LNCAP (cell line): ENCODE data around the gene TSSK6.

Source experiments
- TF ChIP-seq, protein P1 (sequence below): fragments of 450-650 bp; IDR thresholded peaks from 2 replicates; pipeline ENCODE4 v1.5.1; 2017; ENCODE audit warnings: mild to moderate bottlenecking

Gene TSSK6

DNA sequence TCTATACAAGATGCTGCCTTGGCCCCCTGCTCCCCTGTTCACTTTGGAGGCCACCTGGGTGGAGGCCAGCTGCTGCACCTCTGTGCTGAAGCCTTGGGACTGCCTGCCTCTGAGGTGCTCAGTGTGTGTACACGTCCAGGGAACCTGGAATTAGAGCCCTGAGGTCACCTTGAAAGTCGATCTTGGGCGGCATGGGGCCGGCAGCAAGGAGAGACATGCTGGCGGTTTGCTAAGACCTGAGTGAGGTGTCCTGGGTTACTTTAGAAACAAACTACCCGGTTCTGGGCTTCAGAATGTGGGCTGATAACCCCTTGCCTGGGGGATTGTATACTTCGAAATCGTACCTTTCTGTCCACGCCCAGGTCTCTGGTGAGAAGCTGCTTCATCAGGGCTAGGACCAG, 25.5 kb downstream of the TSSK6 start:
- TF ChIP-seq, protein P1, sequence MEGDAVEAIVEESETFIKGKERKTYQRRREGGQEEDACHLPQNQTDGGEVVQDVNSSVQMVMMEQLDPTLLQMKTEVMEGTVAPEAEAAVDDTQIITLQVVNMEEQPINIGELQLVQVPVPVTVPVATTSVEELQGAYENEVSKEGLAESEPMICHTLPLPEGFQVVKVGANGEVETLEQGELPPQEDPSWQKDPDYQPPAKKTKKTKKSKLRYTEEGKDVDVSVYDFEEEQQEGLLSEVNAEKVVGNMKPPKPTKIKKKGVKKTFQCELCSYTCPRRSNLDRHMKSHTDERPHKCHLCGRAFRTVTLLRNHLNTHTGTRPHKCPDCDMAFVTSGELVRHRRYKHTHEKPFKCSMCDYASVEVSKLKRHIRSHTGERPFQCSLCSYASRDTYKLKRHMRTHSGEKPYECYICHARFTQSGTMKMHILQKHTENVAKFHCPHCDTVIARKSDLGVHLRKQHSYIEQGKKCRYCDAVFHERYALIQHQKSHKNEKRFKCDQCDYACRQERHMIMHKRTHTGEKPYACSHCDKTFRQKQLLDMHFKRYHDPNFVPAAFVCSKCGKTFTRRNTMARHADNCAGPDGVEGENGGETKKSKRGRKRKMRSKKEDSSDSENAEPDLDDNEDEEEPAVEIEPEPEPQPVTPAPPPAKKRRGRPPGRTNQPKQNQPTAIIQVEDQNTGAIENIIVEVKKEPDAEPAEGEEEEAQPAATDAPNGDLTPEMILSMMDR = no peak

DNA sequence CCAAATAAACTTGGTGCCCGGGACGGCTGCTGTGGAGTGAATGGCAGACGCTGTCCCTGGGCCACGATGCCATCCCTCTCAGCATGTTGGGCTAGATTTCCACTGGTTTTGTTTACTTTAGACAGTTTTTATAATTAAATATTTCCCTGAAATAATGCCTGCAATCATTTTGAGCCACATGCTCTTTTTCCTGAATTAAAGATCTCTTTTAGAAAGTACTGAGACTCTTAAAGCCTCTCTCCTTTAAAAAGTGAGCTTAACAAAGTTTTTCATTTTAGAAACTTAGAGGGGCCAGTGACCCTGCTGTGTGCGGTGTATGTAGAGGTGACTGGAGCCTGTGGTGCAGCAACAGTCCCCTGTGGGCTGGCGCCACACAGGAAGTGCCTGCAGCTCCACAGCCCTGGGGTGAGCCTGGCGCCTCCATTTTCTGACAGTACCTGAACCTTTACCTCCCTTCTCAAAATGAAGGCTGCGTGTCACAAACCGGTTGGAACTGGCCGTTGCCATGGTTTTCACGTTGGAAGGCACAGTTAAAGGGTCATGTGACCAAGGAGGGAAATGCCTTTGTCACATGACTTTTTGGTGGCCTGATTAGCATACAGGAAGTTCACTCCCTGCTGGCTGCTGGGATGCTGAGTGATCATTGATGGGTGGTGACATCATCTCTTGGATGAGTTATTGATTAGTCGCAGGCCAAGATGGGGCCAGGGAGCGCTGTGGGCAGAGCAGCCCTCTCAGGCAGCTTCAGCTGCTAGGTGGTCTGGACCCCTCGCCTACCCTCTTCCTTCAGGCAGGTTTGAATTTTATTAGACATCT, 26.3 kb downstream of the TSSK6 start:
- TF ChIP-seq, protein P1 = no peak

DNA sequence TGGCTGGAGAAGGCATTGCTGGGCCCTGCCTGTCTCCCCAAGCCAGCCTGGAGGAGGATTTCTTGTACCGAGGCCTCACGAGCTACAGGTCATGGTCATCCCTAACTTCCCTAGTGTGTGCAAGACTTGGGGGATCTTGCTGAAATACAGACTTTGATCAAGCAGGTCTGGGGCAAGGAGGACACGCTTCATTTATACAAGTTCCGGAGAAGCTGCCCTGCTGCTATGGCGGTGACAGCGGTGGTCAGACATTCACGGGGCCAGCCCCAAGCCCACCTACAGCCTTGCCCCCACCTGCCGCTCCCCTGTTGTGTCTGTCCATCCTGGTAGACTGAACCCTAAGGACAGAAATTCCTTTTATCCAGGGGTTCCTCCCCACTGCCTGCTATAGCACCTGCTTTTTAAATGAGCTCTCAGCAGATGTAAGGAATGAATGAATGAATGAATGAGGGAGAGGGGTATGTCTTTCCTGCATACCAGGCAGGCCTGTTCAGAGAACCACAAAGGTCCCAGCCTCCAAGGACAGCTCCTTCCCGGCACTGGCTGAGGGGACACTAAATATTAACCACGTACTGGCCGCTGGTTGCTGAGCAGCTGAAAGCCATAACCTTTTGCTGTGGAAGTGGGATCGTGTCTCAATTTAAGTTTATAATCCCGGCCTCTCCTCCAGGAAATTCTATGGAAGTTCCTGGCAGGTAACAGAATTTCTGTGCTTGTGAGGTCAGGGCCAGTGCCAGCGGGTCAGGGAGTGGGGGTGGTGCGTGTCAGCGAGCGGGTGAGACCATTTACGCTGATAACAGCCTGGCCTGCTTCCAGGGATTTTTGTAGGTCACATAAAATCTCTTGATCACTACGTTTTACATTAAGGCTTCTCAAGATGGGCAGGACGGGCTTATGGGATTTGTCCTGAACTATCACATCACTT, 27.1 kb downstream of the TSSK6 start:
- TF ChIP-seq, protein P1 = no peak

DNA sequence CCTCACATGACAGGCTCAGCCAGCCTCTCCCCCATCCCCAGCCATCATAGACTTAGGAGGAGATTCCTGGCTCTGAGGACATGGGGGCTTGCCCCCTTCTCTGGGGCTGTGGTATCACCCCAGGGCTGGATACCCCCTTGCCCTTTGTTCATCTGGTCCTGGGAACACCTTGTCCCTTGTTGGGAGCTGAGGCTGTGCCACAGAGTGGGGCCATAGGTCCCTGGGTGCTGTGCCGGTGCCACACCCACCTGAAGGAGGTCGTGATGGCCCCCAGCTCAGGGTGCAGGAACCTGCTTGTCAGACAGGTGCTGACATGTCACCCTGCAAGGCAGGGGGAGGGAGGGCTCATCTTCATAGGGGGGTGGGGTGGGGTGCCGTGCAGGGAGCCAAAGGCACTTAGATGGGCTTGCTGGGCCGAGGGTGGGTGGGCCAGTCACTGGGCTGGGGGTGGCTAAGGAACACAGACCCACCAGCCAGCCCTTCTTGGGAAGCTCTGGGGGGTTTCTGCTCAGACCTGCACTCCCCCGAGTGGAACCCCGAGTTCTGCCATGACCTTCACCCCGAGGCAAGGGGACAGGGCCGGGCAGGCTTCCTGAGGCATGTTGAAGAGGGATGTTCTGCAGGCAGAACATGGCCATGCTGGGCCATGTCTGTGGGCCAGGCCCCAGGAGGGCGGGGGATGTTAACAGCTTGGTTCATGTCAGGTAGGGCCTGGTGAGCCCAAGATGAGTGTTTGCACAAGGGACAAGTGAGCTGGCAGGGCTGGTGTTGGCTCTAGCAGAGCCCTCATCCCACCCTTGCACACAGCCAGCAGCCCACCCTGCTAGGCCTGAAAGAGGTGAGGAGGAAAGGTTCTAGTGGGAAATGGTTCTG, 28.0 kb downstream of the TSSK6 start:
- TF ChIP-seq, protein P1 = no peak

DNA sequence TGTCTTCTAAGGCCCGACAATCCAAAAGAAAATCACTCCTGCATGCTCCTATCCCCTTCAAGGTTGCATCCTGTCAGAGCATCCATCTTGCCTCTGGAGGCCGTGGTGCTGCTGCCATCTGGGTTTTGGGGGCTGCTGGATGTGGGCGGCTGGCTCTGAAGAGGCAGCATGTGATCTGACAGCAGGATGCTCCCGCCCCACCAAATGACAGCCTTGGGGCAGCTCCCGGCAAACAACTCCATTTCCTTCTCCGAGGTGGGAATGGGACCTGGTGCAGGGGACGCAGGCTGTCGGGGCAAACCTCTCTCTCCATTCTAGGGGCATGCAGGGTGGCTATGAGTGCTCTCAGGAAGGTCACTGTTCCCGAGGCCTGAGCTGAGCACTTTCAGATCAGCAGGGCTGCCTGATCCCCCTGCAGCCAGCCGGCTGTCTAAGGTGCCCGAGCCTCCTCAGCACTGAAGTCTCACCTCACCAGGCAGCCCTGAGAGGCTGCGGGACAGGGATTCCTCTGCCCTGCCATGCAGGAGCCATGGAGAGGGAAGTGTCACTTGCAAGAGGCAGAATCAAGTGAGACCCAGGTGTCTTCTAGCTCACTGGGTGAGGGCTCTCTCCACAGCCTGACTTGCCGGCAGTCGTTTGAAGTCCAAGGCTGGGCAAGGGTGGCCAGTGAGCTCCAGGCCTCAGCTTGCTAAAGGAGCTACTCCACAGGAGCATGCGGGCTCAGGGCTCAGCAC, 28.8 kb downstream of the TSSK6 start:
- TF ChIP-seq, protein P1 = no peak

DNA sequence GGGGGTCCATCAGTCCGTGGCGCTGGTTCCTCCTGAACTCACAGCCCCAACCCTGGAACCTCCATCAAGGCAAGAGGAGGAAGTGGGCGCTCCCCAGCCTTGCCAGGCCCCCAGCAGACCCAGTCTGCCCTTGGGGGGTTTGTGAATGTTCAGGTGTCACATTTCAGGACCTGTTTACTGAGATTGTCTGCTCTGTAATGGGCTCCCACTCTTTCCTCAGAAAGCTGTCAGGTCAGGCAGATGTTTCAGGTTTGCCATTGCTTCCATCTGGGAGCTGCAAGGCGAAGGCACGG, 29.4 kb downstream of the TSSK6 start:
- TF ChIP-seq, protein P1 = no peak
